HEK293 (cell line): Measurements from ENCODE around the gene TMEM81.

ENCODE experiments used
- CTCF ChIP-seq: fragments of 450-650 bp; formaldehyde crosslinking; IDR thresholded peaks from 2 replicates; pipeline ENCODE4 v1.5.1; 2016; ENCODE audit warnings: missing biosample characterization, missing genetic modification characterization
- PRDM1 ChIP-seq: fragments of 450-650 bp; formaldehyde crosslinking; IDR thresholded peaks from 2 replicates; pipeline ENCODE4; 2016; ENCODE audit warnings: missing biosample characterization, missing genetic modification characterization
- PRDM10 ChIP-seq: fragments of 450-650 bp; formaldehyde crosslinking; IDR thresholded peaks from 2 replicates; pipeline ENCODE4 v1.5.1; 2016; ENCODE audit warnings: missing biosample characterization, missing genetic modification characterization
- ZNF121 ChIP-seq: fragments of 450-650 bp; formaldehyde crosslinking; IDR thresholded peaks from 2 replicates; pipeline ENCODE4 v1.5.1; 2016; ENCODE audit warnings: missing biosample characterization, missing genetic modification characterization
- ZNF221 ChIP-seq: fragments of 450-650 bp; formaldehyde crosslinking; IDR thresholded peaks from 2 replicates; pipeline ENCODE4 v1.5.1; 2017; ENCODE audit warnings: missing biosample characterization, missing genetic modification characterization, borderline replicate concordance
- ZNF239 ChIP-seq: fragments of 450-650 bp; formaldehyde crosslinking; IDR thresholded peaks from 2 replicates; pipeline ENCODE4 v1.5.1; 2016; ENCODE audit warnings: missing biosample characterization, missing genetic modification characterization
- ZNF292 ChIP-seq: fragments of 450-650 bp; formaldehyde crosslinking; IDR thresholded peaks from 2 replicates; pipeline ENCODE4 v1.5.1; 2016; ENCODE audit warnings: low read depth, missing biosample characterization, missing genetic modification characterization, borderline replicate concordance
- TF ChIP-seq, protein P1 (sequence below): fragments of 450-650 bp; formaldehyde crosslinking; IDR thresholded peaks from 2 replicates; pipeline ENCODE4 v1.5.1; 2017; ENCODE audit warnings: missing biosample characterization, missing genetic modification characterization
- TF ChIP-seq, protein P2 (sequence below): fragments of 450-650 bp; formaldehyde crosslinking; IDR thresholded peaks from 2 replicates; pipeline ENCODE4 v1.5.1; 2017; ENCODE audit warnings: missing biosample characterization, missing genetic modification characterization
- TF ChIP-seq, protein P3 (sequence below): fragments of 450-650 bp; formaldehyde crosslinking; IDR thresholded peaks from 2 replicates; pipeline ENCODE4 v1.5.1; 2016; ENCODE audit warnings: missing biosample characterization, missing genetic modification characterization

DNA sequence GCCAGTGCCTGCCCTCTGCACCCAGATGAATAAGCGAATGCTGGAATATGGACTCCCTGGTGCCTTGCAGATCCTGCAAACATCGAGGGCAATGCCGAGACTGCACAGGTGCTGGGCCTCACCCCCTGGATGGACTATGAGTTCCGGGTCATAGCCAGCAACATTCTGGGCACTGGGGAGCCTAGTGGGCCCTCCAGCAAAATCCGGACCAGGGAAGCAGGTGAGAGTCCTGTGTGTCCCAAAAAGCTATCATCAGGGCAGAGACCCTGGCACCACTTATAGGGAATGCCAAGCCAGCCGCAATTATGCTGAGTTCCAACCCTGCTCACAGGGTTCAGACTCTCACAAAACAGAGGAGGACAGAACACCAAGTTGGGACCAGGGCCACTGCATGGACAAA is 17.2 kb downstream of the TMEM81 start:
- TF ChIP-seq, protein P1, sequence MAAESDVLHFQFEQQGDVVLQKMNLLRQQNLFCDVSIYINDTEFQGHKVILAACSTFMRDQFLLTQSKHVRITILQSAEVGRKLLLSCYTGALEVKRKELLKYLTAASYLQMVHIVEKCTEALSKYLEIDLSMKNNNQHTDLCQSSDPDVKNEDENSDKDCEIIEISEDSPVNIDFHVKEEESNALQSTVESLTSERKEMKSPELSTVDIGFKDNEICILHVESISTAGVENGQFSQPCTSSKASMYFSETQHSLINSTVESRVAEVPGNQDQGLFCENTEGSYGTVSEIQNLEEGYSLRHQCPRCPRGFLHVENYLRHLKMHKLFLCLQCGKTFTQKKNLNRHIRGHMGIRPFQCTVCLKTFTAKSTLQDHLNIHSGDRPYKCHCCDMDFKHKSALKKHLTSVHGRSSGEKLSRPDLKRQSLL (tag by site-specific recombination) = no peak
- no peak for TF ChIP-seq CTCF
- no peak for TF ChIP-seq ZNF121 (tag by site-specific recombination)
- TF ChIP-seq ZNF239 (tag by site-specific recombination) = no peak
- TF ChIP-seq, protein P2, sequence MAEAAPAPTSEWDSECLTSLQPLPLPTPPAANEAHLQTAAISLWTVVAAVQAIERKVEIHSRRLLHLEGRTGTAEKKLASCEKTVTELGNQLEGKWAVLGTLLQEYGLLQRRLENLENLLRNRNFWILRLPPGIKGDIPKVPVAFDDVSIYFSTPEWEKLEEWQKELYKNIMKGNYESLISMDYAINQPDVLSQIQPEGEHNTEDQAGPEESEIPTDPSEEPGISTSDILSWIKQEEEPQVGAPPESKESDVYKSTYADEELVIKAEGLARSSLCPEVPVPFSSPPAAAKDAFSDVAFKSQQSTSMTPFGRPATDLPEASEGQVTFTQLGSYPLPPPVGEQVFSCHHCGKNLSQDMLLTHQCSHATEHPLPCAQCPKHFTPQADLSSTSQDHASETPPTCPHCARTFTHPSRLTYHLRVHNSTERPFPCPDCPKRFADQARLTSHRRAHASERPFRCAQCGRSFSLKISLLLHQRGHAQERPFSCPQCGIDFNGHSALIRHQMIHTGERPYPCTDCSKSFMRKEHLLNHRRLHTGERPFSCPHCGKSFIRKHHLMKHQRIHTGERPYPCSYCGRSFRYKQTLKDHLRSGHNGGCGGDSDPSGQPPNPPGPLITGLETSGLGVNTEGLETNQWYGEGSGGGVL (tag by site-specific recombination) = no peak
- TF ChIP-seq, protein P3, sequence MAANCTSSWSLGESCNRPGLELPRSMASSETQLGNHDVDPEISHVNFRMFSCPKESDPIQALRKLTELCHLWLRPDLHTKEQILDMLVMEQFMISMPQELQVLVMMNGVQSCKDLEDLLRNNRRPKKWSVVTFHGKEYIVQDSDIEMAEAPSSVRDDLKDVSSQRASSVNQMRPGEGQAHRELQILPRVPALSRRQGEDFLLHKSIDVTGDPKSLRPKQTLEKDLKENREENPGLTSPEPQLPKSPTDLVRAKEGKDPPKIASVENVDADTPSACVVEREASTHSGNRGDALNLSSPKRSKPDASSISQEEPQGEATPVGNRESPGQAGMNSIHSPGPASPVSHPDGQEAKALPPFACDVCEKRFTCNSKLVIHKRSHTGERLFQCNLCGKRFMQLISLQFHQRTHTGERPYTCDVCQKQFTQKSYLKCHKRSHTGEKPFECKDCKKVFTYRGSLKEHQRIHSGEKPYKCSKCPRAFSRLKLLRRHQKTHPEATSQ (tag by site-specific recombination) = no peak
- TF ChIP-seq PRDM1 = no peak
- no peak for TF ChIP-seq ZNF221 (tag by site-specific recombination)
- TF ChIP-seq ZNF292 = no peak
- TF ChIP-seq PRDM10 (tag by site-specific recombination) = no peak
